ENCODE results near the gene SIRPA. TPM values are rescaled to one million over a fixed set of nuclear protein-coding genes. Genes with fewer than 3 reads are reported as not detected.

Gene SIRPA
- total RNA-seq, 1 donor from 2014 or later, result 130 TPM

- H3K9me3 ChIP-seq, result no peaks in the 10 kb centered on the region
- intact Hi-C loops (cut with DNase I), result no loop called here
- ATAC-seq, result no peak
- H3K27me3 ChIP-seq (ENCODE audit: low read depth), result peaks cover 27% of the 10 kb centered on the region
- TF ChIP-seq CTCF (IDR thresholded peaks at IDR 0.05), result no peak
- H3K4me3 ChIP-seq, result no peak overlapping the region
- no peaks in the 10 kb centered on the region for H3K4me1 ChIP-seq
- no peak overlapping the region for H3K27ac ChIP-seq
- H3K36me3 ChIP-seq, result no peaks in the 10 kb centered on the region
- DNase-seq, result no peak
These were observed 38.8 kb upstream of the SIRPA start for GRCh38 chr20:1856424-1856823.

- no peak overlapping the region for H3K27ac ChIP-seq
- ATAC-seq, result peak in 1 of 2 donors; percentile 12
- no peak for TF ChIP-seq CTCF (IDR thresholded peaks at IDR 0.05)
These were observed 37.7 kb upstream of the SIRPA start for GRCh38 chr20:1857466-1857865.

GRCh38 chr20:1858871-1859270 lies 36.3 kb upstream of the SIRPA start:
- Histone ChIP-seq H3K4me1 (no peaks in the 10 kb centered on the region), H3K27me3 (ENCODE audit: low read depth) (peaks cover 25% of the 10 kb centered on the region), H3K36me3 (no peaks in the 10 kb centered on the region), H3K9me3 (no peaks in the 10 kb centered on the region), H3K4me3 (no peak overlapping the region), H3K27ac (no peak overlapping the region)
- intact Hi-C loops (cut with DNase I), result no loop called here
- no peak for TF ChIP-seq CTCF (IDR thresholded peaks at IDR 0.05)
- DNase-seq (no peak), ATAC-seq (peak in 1 of 2 donors; percentile 46)

More at GRCh38 chr20:1857466-1857865, 37.7 kb upstream of the SIRPA start:
- H3K9me3 ChIP-seq, result no peaks in the 10 kb centered on the region
- H3K27me3 ChIP-seq (ENCODE audit: low read depth), result peaks cover 27% of the 10 kb centered on the region
- no peak overlapping the region for H3K4me3 ChIP-seq
- no peaks in the 10 kb centered on the region for H3K4me1 ChIP-seq
- intact Hi-C loops (cut with DNase I), result no loop called here
- no peaks in the 10 kb centered on the region for H3K36me3 ChIP-seq
- no peak for DNase-seq

GRCh38 chr20:1860446-1860845 lies 34.8 kb upstream of the SIRPA start:
- no peak for TF ChIP-seq CTCF (IDR thresholded peaks at IDR 0.05)
- DNase-seq, result no peak
- peaks cover 12% of the 10 kb centered on the region for H3K27me3 ChIP-seq (ENCODE audit: low read depth)
- no peak overlapping the region for H3K27ac ChIP-seq
- intact Hi-C loops (cut with DNase I), result no loop called here
- no peak for ATAC-seq
- no peaks in the 10 kb centered on the region for H3K4me1 ChIP-seq
- H3K36me3 ChIP-seq, result no peaks in the 10 kb centered on the region
- no peaks in the 10 kb centered on the region for H3K9me3 ChIP-seq
- H3K4me3 ChIP-seq, result no peak overlapping the region

GRCh38 chr20:1861347-1861976 lies 33.7 kb upstream of the SIRPA start:
- no peak for TF ChIP-seq CTCF (IDR thresholded peaks at IDR 0.05)
- DNase-seq, result no peak
- intact Hi-C loops (cut with DNase I), result no loop called here
- Histone ChIP-seq H3K36me3 (no peaks in the 10 kb centered on the region), H3K4me3 (no peak overlapping the region), H3K9me3 (no peaks in the 10 kb centered on the region), H3K4me1 (no peaks in the 10 kb centered on the region), H3K27ac (no peak overlapping the region), H3K27me3 (ENCODE audit: low read depth) (peaks cover 12% of the 10 kb centered on the region)
- ATAC-seq, result no peak

Data from lower lobe of right lung (tissue), 2 donors.